Vagina (tissue), 2 donors: Measurements from ENCODE around the gene MAD1L1.
"Not testable (repeated sequence)": the region's sequence is repeated elsewhere in the genome, so short reads cannot be mapped to it uniquely, and the experiment has no call there.

ENCODE experiments used
- CTCF ChIP-seq, 3 experiments: fragments of 450-650 bp in 2 of 3; fragments of 200-600 bp in 1 of 3; sonication (generic) in 1 of 3; IDR thresholded peaks; one replicate each; pipeline ENCODE4 v1.5.1; 2017 to 2019; ENCODE audit warnings: antibody characterized with exemption in 3 of 3, mild to moderate bottlenecking in 2 of 3, moderate library complexity in 2 of 3
- POLR2AphosphoS5 ChIP-seq, 2 donors: sonication (generic); formaldehyde crosslinking; IDR thresholded peaks; one replicate each; pipeline ENCODE4 v1.9.0; 2017; ENCODE audit warnings: antibody characterized with exemption in 2 of 2, mild to moderate bottlenecking in 2 of 2, low read depth in 1 of 2; ENCODE audit not compliant: insufficient read depth in 1 of 2

- TF ChIP-seq POLR2AphosphoS5 (IDR thresholded peaks at IDR 0.05; ENCODE audit: insufficient read depth in 1 of 2, low read depth in 1 of 2); CTCF (IDR thresholded peaks at IDR 0.05): not testable (repeated sequence)
Measured at GRCh38 chr7:1837696-1838543, 394.8 kb downstream of the MAD1L1 start.
